Chondrocyte (in vitro differentiated cells): ENCODE results near the gene HCRT. TPM values are rescaled to one million over a fixed set of nuclear protein-coding genes. Genes with fewer than 3 reads are reported as not detected.
"Not testable (repeated sequence)": the region's sequence is repeated elsewhere in the genome, so short reads cannot be mapped to it uniquely, and the experiment has no call there.

Experiments
- DNase-seq: peaks from one replicate; pipeline ENCODE4 v3.0.0; 2021; ENCODE audit warnings: mixed read lengths, low spot score
- H3K27ac Mint-ChIP-seq: one replicate; pipeline ENCODE4 v1.8.0; 2021; ENCODE audit warnings: mild to moderate bottlenecking, moderate library complexity, mixed read lengths; ENCODE audit not compliant: unreplicated experiment
- H3K27me3 Mint-ChIP-seq: 2 replicates; pipeline ENCODE4 v1.8.0; 2021; ENCODE audit warnings: low read depth, mixed read lengths
- H3K36me3 Mint-ChIP-seq: 2 replicates; pipeline ENCODE4 v1.8.0; 2021; ENCODE audit warnings: low read depth, mixed read lengths
- H3K4me1 Mint-ChIP-seq: 2 replicates; pipeline ENCODE4 v1.8.0; 2021; ENCODE audit warnings: low read depth, mild to moderate bottlenecking, mixed read lengths
- H3K4me3 Mint-ChIP-seq: one replicate; pipeline ENCODE4 v1.8.0; 2021; ENCODE audit warnings: mild to moderate bottlenecking, moderate library complexity, mixed read lengths; ENCODE audit not compliant: unreplicated experiment
- H3K9me3 Mint-ChIP-seq: 2 replicates; pipeline ENCODE4 v1.8.0; 2021; ENCODE audit warnings: low read depth, mixed read lengths
- total RNA-seq: library from RNA; stranded (reverse); gene quantifications from 3 replicates; pipeline ENCODE4 v1.2.1, GENCODE V29; 2021
- TF ChIP-seq, protein P1 (sequence below): fragments of 200-600 bp; sonication (generic); IDR thresholded peaks from 2 replicates; pipeline ENCODE4 v1.5.0; 2021; ENCODE audit warnings: antibody characterized with exemption, mild to moderate bottlenecking, moderate library complexity

The HCRT gene
- total RNA-seq, 1 donor from 2014 or later = not detected

DNA sequence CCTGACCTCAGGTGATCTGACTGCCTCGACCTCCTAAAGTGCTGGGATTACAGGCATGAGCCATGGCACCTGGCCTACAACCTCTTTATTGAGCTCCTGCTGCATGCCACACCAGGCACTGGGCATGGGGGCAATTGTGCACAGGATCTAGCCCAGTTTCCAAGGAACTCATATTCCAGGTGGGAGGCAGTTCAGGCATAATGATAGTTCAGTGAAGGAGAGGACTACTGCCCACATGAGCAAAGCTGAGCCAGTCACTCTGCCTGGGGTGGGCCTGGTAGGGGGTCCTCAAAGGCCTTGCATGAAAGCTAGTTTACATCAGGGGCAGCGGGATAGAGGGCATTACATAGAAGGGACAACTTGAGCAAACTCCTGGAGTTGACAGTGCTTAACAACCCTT, 2.6 kb upstream of the HCRT start:
- H3K4me1 Mint-ChIP-seq = peaks cover 10% of the 10 kb centered on the region
- H3K27ac Mint-ChIP-seq = no peak overlapping the region
- H3K9me3 Mint-ChIP-seq = no peaks in the 10 kb centered on the region
- no peak overlapping the region for H3K4me3 Mint-ChIP-seq
- TF ChIP-seq, protein P1, sequence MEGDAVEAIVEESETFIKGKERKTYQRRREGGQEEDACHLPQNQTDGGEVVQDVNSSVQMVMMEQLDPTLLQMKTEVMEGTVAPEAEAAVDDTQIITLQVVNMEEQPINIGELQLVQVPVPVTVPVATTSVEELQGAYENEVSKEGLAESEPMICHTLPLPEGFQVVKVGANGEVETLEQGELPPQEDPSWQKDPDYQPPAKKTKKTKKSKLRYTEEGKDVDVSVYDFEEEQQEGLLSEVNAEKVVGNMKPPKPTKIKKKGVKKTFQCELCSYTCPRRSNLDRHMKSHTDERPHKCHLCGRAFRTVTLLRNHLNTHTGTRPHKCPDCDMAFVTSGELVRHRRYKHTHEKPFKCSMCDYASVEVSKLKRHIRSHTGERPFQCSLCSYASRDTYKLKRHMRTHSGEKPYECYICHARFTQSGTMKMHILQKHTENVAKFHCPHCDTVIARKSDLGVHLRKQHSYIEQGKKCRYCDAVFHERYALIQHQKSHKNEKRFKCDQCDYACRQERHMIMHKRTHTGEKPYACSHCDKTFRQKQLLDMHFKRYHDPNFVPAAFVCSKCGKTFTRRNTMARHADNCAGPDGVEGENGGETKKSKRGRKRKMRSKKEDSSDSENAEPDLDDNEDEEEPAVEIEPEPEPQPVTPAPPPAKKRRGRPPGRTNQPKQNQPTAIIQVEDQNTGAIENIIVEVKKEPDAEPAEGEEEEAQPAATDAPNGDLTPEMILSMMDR = no peak
- DNase-seq = no peak
- H3K27me3 Mint-ChIP-seq = no peaks in the 10 kb centered on the region
- no peaks in the 10 kb centered on the region for H3K36me3 Mint-ChIP-seq

DNA sequence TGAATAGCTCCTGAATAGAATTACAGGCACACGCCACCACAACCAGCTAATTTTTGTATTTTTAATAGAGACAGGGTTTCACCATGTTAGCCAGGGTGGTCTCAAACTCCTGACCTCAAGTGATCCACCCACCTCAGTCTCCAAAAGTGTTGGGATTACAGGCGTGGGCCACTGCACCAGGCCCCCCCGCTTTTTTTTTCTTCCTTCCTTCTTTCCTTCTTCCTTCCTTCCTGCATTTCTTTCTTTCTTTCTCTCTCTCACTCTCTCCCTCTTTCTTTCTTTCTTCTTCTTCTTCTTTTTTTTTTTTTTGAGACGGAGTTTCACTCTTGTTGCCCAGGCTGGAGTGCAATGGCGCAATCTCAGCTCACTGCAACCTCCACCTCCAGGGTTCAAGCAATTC, 939 bp upstream of the HCRT start:
- H3K36me3 Mint-ChIP-seq, H3K9me3 Mint-ChIP-seq, H3K27ac Mint-ChIP-seq, H3K27me3 Mint-ChIP-seq, DNase-seq, H3K4me3 Mint-ChIP-seq: not testable (repeated sequence)
- peaks cover 10% of the 10 kb centered on the region for H3K4me1 Mint-ChIP-seq

DNA sequence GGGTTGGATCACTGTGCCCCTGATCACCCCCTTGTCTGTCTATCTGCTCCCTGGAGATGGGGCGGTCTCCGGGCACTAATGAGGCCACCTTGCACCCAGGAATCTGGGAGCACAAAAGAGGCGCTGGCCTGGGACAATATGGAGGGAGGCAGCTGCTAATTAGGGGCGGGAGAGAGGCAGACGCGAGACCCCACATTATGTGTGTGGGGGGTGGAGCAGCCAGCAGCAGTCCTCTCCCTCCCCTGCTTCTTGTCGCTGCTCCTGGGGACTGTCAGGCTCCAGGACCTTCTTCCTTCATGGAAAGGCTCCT, 324 bp upstream of the HCRT start:
- TF ChIP-seq, protein P1 = no peak
- Mint-ChIP-seq H3K36me3 (no peaks in the 10 kb centered on the region), H3K27me3 (peaks cover 7% of the 10 kb centered on the region), H3K4me1 (peaks cover 10% of the 10 kb centered on the region), H3K4me3 (no peak overlapping the region), H3K27ac (no peak overlapping the region), H3K9me3 (no peaks in the 10 kb centered on the region)
- DNase-seq = no peak

DNA sequence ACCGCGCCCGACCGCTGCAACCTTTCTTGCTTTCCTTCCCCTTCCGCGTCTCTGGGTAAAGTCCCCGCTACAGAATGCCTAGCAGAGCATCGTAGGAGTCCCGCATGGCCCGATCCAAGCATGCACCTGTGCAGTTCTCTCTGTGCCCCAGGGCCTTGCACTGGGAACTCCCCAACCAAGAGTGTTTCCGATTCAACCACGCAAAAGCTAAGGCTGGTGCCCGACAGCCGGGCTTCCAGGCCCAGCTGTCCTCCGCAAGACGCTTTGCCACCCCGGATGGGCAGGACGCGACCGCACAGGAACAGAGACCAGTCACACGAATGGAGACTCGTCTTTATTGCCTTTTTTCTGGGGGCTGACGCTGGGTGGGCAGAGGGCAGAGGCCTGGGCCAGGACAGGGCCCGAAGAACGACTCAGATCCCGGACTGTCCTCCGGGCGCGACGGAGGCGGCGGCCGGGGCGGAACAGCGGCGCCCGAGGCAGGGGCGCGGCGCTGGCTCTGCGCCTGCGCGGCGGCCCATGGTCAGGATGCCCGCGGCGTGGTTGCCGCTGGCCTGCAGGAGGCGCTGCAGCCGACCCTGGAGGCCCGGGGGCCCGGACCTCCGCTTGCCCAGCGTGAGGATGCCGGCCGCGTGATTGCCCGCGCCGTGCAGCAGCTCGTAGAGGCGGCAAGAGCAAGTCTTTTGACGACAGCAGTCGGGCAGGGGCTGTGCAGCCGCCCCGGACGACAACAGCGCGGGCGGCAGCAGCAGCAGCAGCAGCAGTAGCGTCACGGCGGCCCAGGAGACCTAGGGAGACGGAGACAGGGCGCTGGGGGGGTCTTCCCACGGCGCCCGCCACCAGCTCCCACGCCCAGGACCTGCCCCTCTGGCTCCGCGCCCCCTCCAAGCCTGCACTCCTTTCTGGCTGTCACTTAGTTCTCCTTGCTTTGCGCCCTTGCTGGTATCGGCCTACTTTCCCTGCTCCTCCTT, 1.2 kb downstream of the HCRT start:
- DNase-seq = no peak
- Mint-ChIP-seq H3K4me3 (peak overlapping the region; percentile 76), H3K4me1 (peaks cover 15% of the 10 kb centered on the region), H3K9me3 (no peaks in the 10 kb centered on the region), H3K36me3 (no peaks in the 10 kb centered on the region), H3K27me3 (peaks cover 17% of the 10 kb centered on the region), H3K27ac (peak overlapping the region; percentile 68)
- TF ChIP-seq, protein P1 = peak; percentile 90

DNA sequence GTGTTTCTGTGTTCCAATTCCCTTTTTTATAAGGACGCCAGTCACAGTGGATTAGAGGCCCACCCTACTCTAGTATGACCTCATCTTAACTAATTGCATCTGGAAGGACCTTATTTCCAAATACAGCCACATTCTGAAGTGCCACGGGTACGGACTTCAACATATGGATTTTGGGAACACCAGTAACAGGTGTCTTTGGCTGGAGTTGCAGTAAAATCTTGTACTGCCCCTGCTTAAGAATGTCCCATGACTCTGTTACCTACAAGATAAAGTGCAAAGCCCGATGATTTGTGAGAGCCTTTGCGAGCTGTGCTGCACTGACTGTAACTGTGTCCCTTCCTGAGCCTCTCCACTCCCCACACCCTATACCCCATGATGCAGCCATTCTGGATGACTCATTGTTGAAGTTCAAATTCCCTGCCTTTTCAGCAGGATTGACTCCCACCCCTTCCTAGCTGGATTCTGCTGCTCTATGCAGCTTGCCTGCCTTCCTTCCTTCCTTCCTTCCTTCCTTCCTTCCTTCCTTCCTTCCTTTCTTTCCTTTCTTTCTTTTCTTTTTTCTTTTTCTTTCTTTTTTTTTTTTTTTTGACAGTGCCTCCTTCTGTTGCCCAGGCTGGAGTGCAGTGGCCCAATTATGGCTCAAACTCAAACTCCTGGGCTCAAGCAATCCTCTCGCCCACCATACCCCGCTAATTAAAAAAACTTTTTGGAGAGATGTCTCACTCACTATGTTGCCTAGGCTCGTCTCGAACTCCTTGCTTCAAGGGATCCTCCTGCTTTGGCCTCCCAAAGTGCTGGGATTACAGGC, 2.1 kb downstream of the HCRT start:
- H3K36me3 Mint-ChIP-seq = no peaks in the 10 kb centered on the region
- TF ChIP-seq, protein P1 = no peak
- peak overlapping the region; percentile 76 for H3K4me3 Mint-ChIP-seq
- no peak overlapping the region for H3K27ac Mint-ChIP-seq
- H3K4me1 Mint-ChIP-seq = peaks cover 15% of the 10 kb centered on the region
- no peak for DNase-seq
- H3K27me3 Mint-ChIP-seq = peaks cover 22% of the 10 kb centered on the region
- no peaks in the 10 kb centered on the region for H3K9me3 Mint-ChIP-seq
